Measurements from ENCODE around the gene KNOP1.
A peak's percentile ranks its signal among the peaks of the same experiment; 100 is the strongest.
"Not testable (repeated sequence)": the region's sequence is repeated elsewhere in the genome, so short reads cannot be mapped to it uniquely, and the experiment has no call there.

The KNOP1 gene

GRCh38 chr16:19717314-19717713 is 713 bp downstream of the KNOP1 start:
- Mint-ChIP-seq H3K9me3 (no peaks in the 10 kb centered on the region), H3K27me3 (ENCODE audit: low read depth) (no peaks in the 10 kb centered on the region), H3K27ac (peak overlapping the region; percentile 96 to 98 (median 98)), H3K36me3 (ENCODE audit: low read depth) (peaks cover 20% of the 10 kb centered on the region), H3K4me3 (peak overlapping the region; percentile 97 to 99 (median 98)), H3K4me1 (peaks cover 25% of the 10 kb centered on the region)
- TF ChIP-seq, protein P1, sequence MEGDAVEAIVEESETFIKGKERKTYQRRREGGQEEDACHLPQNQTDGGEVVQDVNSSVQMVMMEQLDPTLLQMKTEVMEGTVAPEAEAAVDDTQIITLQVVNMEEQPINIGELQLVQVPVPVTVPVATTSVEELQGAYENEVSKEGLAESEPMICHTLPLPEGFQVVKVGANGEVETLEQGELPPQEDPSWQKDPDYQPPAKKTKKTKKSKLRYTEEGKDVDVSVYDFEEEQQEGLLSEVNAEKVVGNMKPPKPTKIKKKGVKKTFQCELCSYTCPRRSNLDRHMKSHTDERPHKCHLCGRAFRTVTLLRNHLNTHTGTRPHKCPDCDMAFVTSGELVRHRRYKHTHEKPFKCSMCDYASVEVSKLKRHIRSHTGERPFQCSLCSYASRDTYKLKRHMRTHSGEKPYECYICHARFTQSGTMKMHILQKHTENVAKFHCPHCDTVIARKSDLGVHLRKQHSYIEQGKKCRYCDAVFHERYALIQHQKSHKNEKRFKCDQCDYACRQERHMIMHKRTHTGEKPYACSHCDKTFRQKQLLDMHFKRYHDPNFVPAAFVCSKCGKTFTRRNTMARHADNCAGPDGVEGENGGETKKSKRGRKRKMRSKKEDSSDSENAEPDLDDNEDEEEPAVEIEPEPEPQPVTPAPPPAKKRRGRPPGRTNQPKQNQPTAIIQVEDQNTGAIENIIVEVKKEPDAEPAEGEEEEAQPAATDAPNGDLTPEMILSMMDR (IDR thresholded peaks at IDR 0.05; ENCODE audit: unreplicated experiment in 3 of 3), result no peak

DNA sequence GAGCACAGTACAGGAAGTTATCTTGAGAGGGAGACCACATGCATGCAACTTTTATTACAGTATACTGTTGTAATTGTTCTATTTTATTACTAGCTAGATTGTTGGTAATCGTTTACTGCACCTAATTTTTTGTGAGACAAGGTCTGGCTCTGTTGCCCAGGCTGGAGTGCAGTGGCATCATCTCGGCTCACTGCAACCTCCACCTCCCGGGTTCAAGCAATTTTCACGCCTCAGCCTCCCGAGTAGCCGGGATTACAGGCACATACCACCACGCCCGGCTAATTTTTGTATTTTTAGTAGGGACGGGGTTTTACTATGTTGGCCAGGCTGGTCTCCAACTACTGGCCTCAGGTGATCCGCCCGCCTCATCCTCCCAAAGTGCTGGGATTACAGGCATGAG is 1.3 kb downstream of the KNOP1 start:
- Mint-ChIP-seq H3K4me1 (peaks cover 28% of the 10 kb centered on the region), H3K27ac (peak overlapping the region; percentile 96 to 98 (median 98)), H3K36me3 (ENCODE audit: low read depth) (peaks cover 23% of the 10 kb centered on the region), H3K4me3 (peak overlapping the region; percentile 97 to 99 (median 98))
- H3K9me3 Mint-ChIP-seq; H3K27me3 Mint-ChIP-seq (ENCODE audit: low read depth): not testable (repeated sequence)

DNA sequence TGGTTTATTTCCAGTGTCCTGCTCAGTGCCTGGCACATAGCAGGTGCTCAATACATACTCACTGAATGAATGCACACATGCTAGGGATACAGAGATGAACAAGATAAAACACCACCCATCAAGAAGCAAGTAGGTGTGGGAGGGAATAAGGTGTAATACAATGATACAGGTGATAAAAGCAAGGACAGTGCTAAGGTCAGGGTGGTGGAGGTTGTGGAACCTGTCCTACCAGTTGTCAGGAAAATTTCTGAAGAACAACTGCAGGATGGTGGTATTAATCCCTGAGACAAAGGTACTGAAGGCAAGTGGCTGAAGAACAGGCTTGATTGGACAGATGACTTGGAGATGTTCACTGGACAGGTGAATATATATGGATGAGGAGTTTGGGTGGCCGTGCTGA is 1.8 kb downstream of the KNOP1 start:
- H3K4me1 Mint-ChIP-seq, result peaks cover 32% of the 10 kb centered on the region
- H3K9me3 Mint-ChIP-seq, result no peaks in the 10 kb centered on the region
- H3K4me3 Mint-ChIP-seq, result peak overlapping the region; percentile 97 to 99 (median 98)
- peak overlapping the region; percentile 7 to 98 (median 13) for H3K27ac Mint-ChIP-seq
- TF ChIP-seq, protein P1 (IDR thresholded peaks at IDR 0.05; ENCODE audit: unreplicated experiment in 3 of 3), result no peak
- peaks cover 27% of the 10 kb centered on the region for H3K36me3 Mint-ChIP-seq (ENCODE audit: low read depth)
- no peaks in the 10 kb centered on the region for H3K27me3 Mint-ChIP-seq (ENCODE audit: low read depth)

- Mint-ChIP-seq H3K4me3 (peak overlapping the region; percentile 97 to 99 (median 98)), H3K27me3 (ENCODE audit: low read depth) (no peaks in the 10 kb centered on the region), H3K27ac (no peak overlapping the region), H3K4me1 (peaks cover 32% of the 10 kb centered on the region), H3K9me3 (no peaks in the 10 kb centered on the region), H3K36me3 (ENCODE audit: low read depth) (peaks cover 27% of the 10 kb centered on the region)
- TF ChIP-seq, protein P1 (IDR thresholded peaks at IDR 0.05; ENCODE audit: unreplicated experiment in 3 of 3), result no peak
These were observed 2.5 kb downstream of the KNOP1 start for GRCh38 chr16:19715566-19715965.

DNA sequence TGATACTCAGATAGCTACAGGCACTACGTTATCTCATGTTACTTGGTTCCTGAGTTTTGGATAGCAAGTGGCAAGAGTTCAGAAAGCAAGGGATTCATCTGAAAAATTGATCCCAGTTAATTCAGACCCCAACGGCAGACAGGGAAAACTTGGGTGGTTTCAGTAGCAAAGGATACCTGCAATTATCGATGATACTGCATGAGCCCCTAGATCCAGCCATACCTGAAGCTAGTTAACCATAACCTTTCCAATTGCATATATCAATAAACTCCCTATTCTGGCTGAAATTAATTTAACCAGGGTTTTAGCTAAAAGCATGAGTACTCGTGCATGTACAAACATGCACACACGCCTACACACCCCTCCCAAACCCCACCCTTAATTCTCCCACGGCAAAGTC is 4.3 kb downstream of the KNOP1 start:
- Mint-ChIP-seq H3K36me3 (ENCODE audit: low read depth) (peaks cover 37% of the 10 kb centered on the region), H3K27ac (no peak overlapping the region), H3K9me3 (no peaks in the 10 kb centered on the region), H3K4me3 (no peak overlapping the region), H3K4me1 (peaks cover 38% of the 10 kb centered on the region), H3K27me3 (ENCODE audit: low read depth) (peaks cover 3% of the 10 kb centered on the region)
- TF ChIP-seq, protein P1 (IDR thresholded peaks at IDR 0.05; ENCODE audit: unreplicated experiment in 3 of 3), result no peak

- Mint-ChIP-seq H3K4me1 (peaks cover 43% of the 10 kb centered on the region), H3K27me3 (ENCODE audit: low read depth) (peaks cover 3% of the 10 kb centered on the region), H3K36me3 (ENCODE audit: low read depth) (peaks cover 40% of the 10 kb centered on the region), H3K4me3 (no peak overlapping the region), H3K27ac (no peak overlapping the region), H3K9me3 (no peaks in the 10 kb centered on the region)
- TF ChIP-seq, protein P1 (IDR thresholded peaks at IDR 0.05; ENCODE audit: unreplicated experiment in 3 of 3), result no peak
These were observed 5.5 kb downstream of the KNOP1 start for GRCh38 chr16:19712418-19713058.

All from nephron (organoid).